HepG2 (cell line): ENCODE results near the gene IFT172. TPM values are rescaled to one million over a fixed set of nuclear protein-coding genes. Genes with fewer than 3 reads are reported as not detected.

Experiments
- SOX5 ChIP-seq: IDR thresholded peaks from 2 replicates; pipeline ENCODE4 v1.6.1; 2016; ENCODE audit warnings: borderline replicate concordance
- TAF15 ChIP-seq: fragments of 200-400 bp; formaldehyde crosslinking; IDR thresholded peaks from one replicate; pipeline ENCODE4 v1.6.1; 2018; ENCODE audit warnings: mild to moderate bottlenecking, low read depth, low read length; ENCODE audit not compliant: poor library complexity, severe bottlenecking
- ZNF256 ChIP-seq: sonication (generic); formaldehyde crosslinking; conservative IDR thresholded peaks from 2 replicates; pipeline ENCODE4 v1.4.0; 2020; ENCODE audit warnings: missing genetic modification reagents
- ZNF468 ChIP-seq: sonication (generic); formaldehyde crosslinking; IDR thresholded peaks from 2 replicates; pipeline ENCODE4 v1.8.0; 2022; ENCODE audit warnings: mild to moderate bottlenecking, moderate library complexity, missing genetic modification reagents
- polyA plus RNA-seq, 8 experiments: library from polyadenylated mRNA; depleted of rRNA in 3 of 8; stranded (reverse) in 7 of 8; unstranded in 1 of 8; fragments of >200 nt; fragmentation: Illumina TruSeq in 4 of 8; extraction: Trizol in 4 of 8; gene quantifications; 2 replicates each; pipeline versions ENCODE4 v1.2.1 to v1.2.3, GENCODE V29; 2011 to 2016; ENCODE audit warnings: low read depth in 4 of 8, missing spikeins in 1 of 8, mixed read lengths in 1 of 8; ENCODE audit not compliant: insufficient read depth in 1 of 8
- total RNA-seq, 5 experiments: library from RNA; depleted of rRNA; stranded (reverse); fragments of >200 nt; fragmentation: Illumina TruSeq; extraction: Trizol; gene quantifications; 2 replicates each; pipeline ENCODE4 v1.2.3, GENCODE V29; 2016; ENCODE audit warnings: low read depth in 1 of 5
- TF ChIP-seq, protein P1 (sequence below): sonication (generic); formaldehyde crosslinking; IDR thresholded peaks from 2 replicates; pipeline ENCODE4 v1.8.0; 2022; ENCODE audit warnings: mild to moderate bottlenecking, missing genetic modification reagents, moderate library complexity
- TF ChIP-seq, protein P2 (sequence below), 2 experiments: fragments of 450-650 bp in 1 of 2; sonication (generic) in 1 of 2; formaldehyde crosslinking in 1 of 2; IDR thresholded peaks; 2 replicates each; pipeline versions ENCODE4 v1.6.1 to v1.8.0; 2016 to 2022; ENCODE audit warnings: antibody characterized with exemption in 1 of 2, mild to moderate bottlenecking in 1 of 2, missing genetic modification reagents in 1 of 2
- TF ChIP-seq, protein P3 (sequence below): sonication (generic); formaldehyde crosslinking; IDR thresholded peaks from 2 replicates; pipeline ENCODE4 v1.8.0; 2023; ENCODE audit warnings: mild to moderate bottlenecking, missing genetic modification reagents
- TF ChIP-seq, protein P4 (sequence below): sonication (generic); formaldehyde crosslinking; IDR thresholded peaks from 2 replicates; pipeline ENCODE4 v1.9.0; 2021; ENCODE audit warnings: missing genetic modification reagents, borderline replicate concordance
- TF ChIP-seq, protein P5 (sequence below): sonication (generic); formaldehyde crosslinking; conservative IDR thresholded peaks from 2 replicates; pipeline ENCODE4 v1.5.0; 2020; ENCODE audit warnings: missing genetic modification reagents
- TF ChIP-seq, protein P6 (sequence below): sonication (generic); formaldehyde crosslinking; IDR thresholded peaks from 2 replicates; pipeline ENCODE4 v1.5.0; 2020; ENCODE audit warnings: mild to moderate bottlenecking, missing genetic modification reagents

The IFT172 gene
- total and polyA plus RNA-seq, 2 of the 13 experiments (the other 11 are each of a cell fraction or from before 2014, with no cell fraction given), result 21.6 to 35.7 TPM

DNA sequence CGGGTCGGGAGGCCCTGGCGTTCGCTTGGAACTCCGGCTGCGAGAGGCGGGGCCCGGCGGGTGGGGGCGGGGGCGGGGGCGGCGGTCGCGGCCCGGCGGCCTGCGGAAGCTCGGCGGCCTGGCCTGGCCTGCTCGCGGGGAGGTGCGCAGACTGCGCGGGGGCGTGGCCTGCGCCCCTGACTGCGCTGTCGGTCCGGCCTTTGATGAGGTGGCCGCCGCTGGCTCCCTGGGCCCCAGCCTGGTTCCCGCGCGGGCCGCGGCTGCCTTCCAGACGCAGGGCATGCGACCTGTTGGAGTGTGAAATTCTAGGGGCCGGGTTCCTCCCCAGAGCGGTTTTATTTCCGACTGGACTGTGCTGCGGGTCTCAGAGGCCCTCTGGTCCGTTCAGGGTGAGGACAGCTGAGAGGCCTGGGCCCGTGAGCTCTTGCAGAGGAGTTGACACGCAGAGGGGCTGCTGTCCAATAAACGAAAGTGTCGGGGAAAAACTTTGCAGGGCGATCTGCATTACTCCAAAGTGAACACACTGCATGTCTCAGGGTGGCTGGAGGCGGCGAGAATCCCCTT lies 60.5 kb downstream of the IFT172 start (continued):
- TF ChIP-seq, protein P1, sequence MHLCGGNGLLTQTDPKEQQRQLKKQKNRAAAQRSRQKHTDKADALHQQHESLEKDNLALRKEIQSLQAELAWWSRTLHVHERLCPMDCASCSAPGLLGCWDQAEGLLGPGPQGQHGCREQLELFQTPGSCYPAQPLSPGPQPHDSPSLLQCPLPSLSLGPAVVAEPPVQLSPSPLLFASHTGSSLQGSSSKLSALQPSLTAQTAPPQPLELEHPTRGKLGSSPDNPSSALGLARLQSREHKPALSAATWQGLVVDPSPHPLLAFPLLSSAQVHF (CRISPR knock-in tag), result no peak
- TF ChIP-seq ZNF256 (CRISPR knock-in tag) (no peak), SOX5 (no peak; the same call in 1 of the 2 replicates), ZNF468 (CRISPR knock-in tag) (0 out of 2 replicates have a peak, but pooled peaks have one; percentile 3), TAF15 (peak; percentile 10)
- TF ChIP-seq, protein P2, sequence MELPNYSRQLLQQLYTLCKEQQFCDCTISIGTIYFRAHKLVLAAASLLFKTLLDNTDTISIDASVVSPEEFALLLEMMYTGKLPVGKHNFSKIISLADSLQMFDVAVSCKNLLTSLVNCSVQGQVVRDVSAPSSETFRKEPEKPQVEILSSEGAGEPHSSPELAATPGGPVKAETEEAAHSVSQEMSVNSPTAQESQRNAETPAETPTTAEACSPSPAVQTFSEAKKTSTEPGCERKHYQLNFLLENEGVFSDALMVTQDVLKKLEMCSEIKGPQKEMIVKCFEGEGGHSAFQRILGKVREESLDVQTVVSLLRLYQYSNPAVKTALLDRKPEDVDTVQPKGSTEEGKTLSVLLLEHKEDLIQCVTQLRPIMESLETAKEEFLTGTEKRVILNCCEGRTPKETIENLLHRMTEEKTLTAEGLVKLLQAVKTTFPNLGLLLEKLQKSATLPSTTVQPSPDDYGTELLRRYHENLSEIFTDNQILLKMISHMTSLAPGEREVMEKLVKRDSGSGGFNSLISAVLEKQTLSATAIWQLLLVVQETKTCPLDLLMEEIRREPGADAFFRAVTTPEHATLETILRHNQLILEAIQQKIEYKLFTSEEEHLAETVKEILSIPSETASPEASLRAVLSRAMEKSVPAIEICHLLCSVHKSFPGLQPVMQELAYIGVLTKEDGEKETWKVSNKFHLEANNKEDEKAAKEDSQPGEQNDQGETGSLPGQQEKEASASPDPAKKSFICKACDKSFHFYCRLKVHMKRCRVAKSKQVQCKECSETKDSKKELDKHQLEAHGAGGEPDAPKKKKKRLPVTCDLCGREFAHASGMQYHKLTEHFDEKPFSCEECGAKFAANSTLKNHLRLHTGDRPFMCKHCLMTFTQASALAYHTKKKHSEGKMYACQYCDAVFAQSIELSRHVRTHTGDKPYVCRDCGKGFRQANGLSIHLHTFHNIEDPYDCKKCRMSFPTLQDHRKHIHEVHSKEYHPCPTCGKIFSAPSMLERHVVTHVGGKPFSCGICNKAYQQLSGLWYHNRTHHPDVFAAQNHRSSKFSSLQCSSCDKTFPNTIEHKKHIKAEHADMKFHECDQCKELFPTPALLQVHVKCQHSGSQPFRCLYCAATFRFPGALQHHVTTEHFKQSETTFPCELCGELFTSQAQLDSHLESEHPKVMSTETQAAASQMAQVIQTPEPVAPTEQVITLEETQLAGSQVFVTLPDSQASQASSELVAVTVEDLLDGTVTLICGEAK (IDR thresholded peaks at IDR 0.05), result no peak
- TF ChIP-seq, protein P2 (CRISPR knock-in tag; IDR thresholded peaks at IDR 0.05), result peak; percentile 45; the same call in 1 of the 2 replicates
- TF ChIP-seq, protein P3, sequence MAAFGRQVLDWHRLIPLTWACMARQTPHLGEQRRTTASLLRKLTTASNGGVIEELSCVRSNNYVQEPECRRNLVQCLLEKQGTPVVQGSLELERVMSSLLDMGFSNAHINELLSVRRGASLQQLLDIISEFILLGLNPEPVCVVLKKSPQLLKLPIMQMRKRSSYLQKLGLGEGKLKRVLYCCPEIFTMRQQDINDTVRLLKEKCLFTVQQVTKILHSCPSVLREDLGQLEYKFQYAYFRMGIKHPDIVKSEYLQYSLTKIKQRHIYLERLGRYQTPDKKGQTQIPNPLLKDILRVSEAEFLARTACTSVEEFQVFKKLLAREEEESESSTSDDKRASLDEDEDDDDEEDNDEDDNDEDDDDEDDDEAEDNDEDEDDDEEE, result peak; percentile 6; the same call in 1 of the 2 replicates
- TF ChIP-seq, protein P4, sequence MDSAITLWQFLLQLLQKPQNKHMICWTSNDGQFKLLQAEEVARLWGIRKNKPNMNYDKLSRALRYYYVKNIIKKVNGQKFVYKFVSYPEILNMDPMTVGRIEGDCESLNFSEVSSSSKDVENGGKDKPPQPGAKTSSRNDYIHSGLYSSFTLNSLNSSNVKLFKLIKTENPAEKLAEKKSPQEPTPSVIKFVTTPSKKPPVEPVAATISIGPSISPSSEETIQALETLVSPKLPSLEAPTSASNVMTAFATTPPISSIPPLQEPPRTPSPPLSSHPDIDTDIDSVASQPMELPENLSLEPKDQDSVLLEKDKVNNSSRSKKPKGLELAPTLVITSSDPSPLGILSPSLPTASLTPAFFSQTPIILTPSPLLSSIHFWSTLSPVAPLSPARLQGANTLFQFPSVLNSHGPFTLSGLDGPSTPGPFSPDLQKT (CRISPR knock-in tag), result 0 out of 2 replicates have a peak, but pooled peaks have one; percentile 70
- TF ChIP-seq, protein P5, sequence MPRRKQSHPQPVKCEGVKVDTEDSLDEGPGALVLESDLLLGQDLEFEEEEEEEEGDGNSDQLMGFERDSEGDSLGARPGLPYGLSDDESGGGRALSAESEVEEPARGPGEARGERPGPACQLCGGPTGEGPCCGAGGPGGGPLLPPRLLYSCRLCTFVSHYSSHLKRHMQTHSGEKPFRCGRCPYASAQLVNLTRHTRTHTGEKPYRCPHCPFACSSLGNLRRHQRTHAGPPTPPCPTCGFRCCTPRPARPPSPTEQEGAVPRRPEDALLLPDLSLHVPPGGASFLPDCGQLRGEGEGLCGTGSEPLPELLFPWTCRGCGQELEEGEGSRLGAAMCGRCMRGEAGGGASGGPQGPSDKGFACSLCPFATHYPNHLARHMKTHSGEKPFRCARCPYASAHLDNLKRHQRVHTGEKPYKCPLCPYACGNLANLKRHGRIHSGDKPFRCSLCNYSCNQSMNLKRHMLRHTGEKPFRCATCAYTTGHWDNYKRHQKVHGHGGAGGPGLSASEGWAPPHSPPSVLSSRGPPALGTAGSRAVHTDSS (CRISPR knock-in tag), result 0 out of 2 replicates have a peak, but pooled peaks have one; percentile 41
- TF ChIP-seq, protein P6, sequence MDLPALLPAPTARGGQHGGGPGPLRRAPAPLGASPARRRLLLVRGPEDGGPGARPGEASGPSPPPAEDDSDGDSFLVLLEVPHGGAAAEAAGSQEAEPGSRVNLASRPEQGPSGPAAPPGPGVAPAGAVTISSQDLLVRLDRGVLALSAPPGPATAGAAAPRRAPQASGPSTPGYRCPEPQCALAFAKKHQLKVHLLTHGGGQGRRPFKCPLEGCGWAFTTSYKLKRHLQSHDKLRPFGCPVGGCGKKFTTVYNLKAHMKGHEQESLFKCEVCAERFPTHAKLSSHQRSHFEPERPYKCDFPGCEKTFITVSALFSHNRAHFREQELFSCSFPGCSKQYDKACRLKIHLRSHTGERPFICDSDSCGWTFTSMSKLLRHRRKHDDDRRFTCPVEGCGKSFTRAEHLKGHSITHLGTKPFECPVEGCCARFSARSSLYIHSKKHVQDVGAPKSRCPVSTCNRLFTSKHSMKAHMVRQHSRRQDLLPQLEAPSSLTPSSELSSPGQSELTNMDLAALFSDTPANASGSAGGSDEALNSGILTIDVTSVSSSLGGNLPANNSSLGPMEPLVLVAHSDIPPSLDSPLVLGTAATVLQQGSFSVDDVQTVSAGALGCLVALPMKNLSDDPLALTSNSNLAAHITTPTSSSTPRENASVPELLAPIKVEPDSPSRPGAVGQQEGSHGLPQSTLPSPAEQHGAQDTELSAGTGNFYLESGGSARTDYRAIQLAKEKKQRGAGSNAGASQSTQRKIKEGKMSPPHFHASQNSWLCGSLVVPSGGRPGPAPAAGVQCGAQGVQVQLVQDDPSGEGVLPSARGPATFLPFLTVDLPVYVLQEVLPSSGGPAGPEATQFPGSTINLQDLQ (CRISPR knock-in tag), result no peak
